ENCODE results near the gene SH3D19. TPM values are rescaled to one million over a fixed set of nuclear protein-coding genes. Genes with fewer than 3 reads are reported as not detected.

SH3D19 gene
- total RNA-seq, 1 donor from 2014 or later: 66.5 TPM

GRCh38 chr4:151199319-151200190, 125.8 kb downstream of the SH3D19 start:
- Histone ChIP-seq H3K36me3 (ENCODE audit: insufficient read depth, low read length) (no peaks in the 10 kb centered on the region), H3K27ac (ENCODE audit: low read depth, low read length) (no peak overlapping the region), H3K79me2 (ENCODE audit: insufficient read depth, low read length) (peaks cover 38% of the 10 kb centered on the region), H3K9ac (ENCODE audit: low read length) (no peak overlapping the region), H2AFZ (ENCODE audit: low read depth, low read length) (no peak overlapping the region), H3K9me3 (ENCODE audit: insufficient read depth, low read depth, low read length) (no peaks in the 10 kb centered on the region), H3K27me3 (ENCODE audit: insufficient read depth, low read length) (no peaks in the 10 kb centered on the region), H3K4me1 (ENCODE audit: insufficient read depth, low read length) (peaks cover 21% of the 10 kb centered on the region), H3K4me2 (ENCODE audit: low read length) (no peak overlapping the region), H4K20me1 (ENCODE audit: insufficient read depth, low read length) (peaks cover 10% of the 10 kb centered on the region), H3K4me3 (ENCODE audit: insufficient read depth, low read depth, low read length) (no peak overlapping the region)
- no peaks in the 10 kb centered on the region for H3K9me3 Mint-ChIP-seq (ENCODE audit: unreplicated experiment)
- peak overlapping the region; percentile 2 for H3K27ac Mint-ChIP-seq (ENCODE audit: unreplicated experiment)
- no peaks in the 10 kb centered on the region for H3K27me3 Mint-ChIP-seq (ENCODE audit: low read depth, unreplicated experiment)
- DNase-seq (ENCODE audit: low read depth) (no peak), FAIRE-seq (no peak)
- TF ChIP-seq EZH2 (IDR thresholded peaks at IDR 0.05; ENCODE audit: insufficient read depth, low read length): no peak
- TF ChIP-seq CTCF (IDR thresholded peaks at IDR 0.05; ENCODE audit: insufficient read depth, low read depth, low read length): no peak
- no peak overlapping the region for H3K4me3 Mint-ChIP-seq (ENCODE audit: unreplicated experiment)
- no peaks in the 10 kb centered on the region for H3K36me3 Mint-ChIP-seq (ENCODE audit: low read depth, unreplicated experiment)
- peaks cover 39% of the 10 kb centered on the region for H3K4me1 Mint-ChIP-seq (ENCODE audit: low read depth, unreplicated experiment)

- Histone ChIP-seq H3K9me3 (ENCODE audit: insufficient read depth, low read depth, low read length) (no peaks in the 10 kb centered on the region), H3K27me3 (ENCODE audit: insufficient read depth, low read length) (no peaks in the 10 kb centered on the region), H3K4me3 (ENCODE audit: insufficient read depth, low read depth, low read length) (no peak overlapping the region), H2AFZ (ENCODE audit: low read depth, low read length) (no peak overlapping the region), H3K9ac (ENCODE audit: low read length) (no peak overlapping the region), H3K27ac (ENCODE audit: low read depth, low read length) (no peak overlapping the region), H4K20me1 (ENCODE audit: insufficient read depth, low read length) (peaks cover 10% of the 10 kb centered on the region), H3K4me2 (ENCODE audit: low read length) (no peak overlapping the region), H3K79me2 (ENCODE audit: insufficient read depth, low read length) (peaks cover 40% of the 10 kb centered on the region), H3K36me3 (ENCODE audit: insufficient read depth, low read length) (no peaks in the 10 kb centered on the region), H3K4me1 (ENCODE audit: insufficient read depth, low read length) (peaks cover 21% of the 10 kb centered on the region)
- Mint-ChIP-seq H3K27ac (ENCODE audit: unreplicated experiment) (no peak overlapping the region), H3K27me3 (ENCODE audit: low read depth, unreplicated experiment) (no peaks in the 10 kb centered on the region), H3K9me3 (ENCODE audit: unreplicated experiment) (no peaks in the 10 kb centered on the region), H3K36me3 (ENCODE audit: low read depth, unreplicated experiment) (no peaks in the 10 kb centered on the region), H3K4me3 (ENCODE audit: unreplicated experiment) (no peak overlapping the region), H3K4me1 (ENCODE audit: low read depth, unreplicated experiment) (peaks cover 33% of the 10 kb centered on the region)
- DNase-seq (ENCODE audit: low read depth) (no peak), FAIRE-seq (no peak)
- no peak for TF ChIP-seq CTCF (IDR thresholded peaks at IDR 0.05; ENCODE audit: insufficient read depth, low read depth, low read length)
- no peak for TF ChIP-seq EZH2 (IDR thresholded peaks at IDR 0.05; ENCODE audit: insufficient read depth, low read length)
These were observed 126.7 kb downstream of the SH3D19 start for GRCh38 chr4:151198748-151199147.

DNA sequence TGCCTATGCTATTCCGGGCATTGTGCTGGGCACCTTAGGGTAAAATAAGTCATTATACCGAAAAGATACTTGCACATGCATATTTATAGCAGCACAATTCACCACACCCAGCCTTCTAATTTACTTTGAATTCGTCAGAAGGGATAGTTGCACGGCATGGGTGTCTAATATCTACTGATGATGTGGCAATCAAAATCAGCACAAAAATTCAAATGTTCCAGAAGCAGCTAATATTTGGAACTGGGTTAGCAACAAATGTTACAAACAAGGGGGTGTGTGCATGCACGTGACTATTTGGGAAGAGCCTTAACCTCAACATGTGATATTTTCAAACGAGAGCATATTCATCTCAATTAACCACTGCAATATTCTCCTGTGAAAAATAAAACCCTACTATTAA, 128.2 kb downstream of the SH3D19 start:
- peaks cover 44% of the 10 kb centered on the region for H3K79me2 ChIP-seq (ENCODE audit: insufficient read depth, low read length)
- H3K4me1 ChIP-seq (ENCODE audit: insufficient read depth, low read length): peaks cover 11% of the 10 kb centered on the region
- DNase-seq (ENCODE audit: low read depth) (no peak), FAIRE-seq (no peak)
- TF ChIP-seq EZH2 (IDR thresholded peaks at IDR 0.05; ENCODE audit: insufficient read depth, low read length) (no peak), CTCF (IDR thresholded peaks at IDR 0.05; ENCODE audit: insufficient read depth, low read depth, low read length) (no peak)
- no peaks in the 10 kb centered on the region for H3K9me3 Mint-ChIP-seq (ENCODE audit: unreplicated experiment)
- H4K20me1 ChIP-seq (ENCODE audit: insufficient read depth, low read length): peaks cover 4% of the 10 kb centered on the region
- H3K4me1 Mint-ChIP-seq (ENCODE audit: low read depth, unreplicated experiment): peaks cover 24% of the 10 kb centered on the region
- H3K27me3 ChIP-seq (ENCODE audit: insufficient read depth, low read length): no peaks in the 10 kb centered on the region
- no peak overlapping the region for H2AFZ ChIP-seq (ENCODE audit: low read depth, low read length)
- H3K9ac ChIP-seq (ENCODE audit: low read length): no peak overlapping the region
- no peak overlapping the region for H3K27ac ChIP-seq (ENCODE audit: low read depth, low read length)
- no peaks in the 10 kb centered on the region for H3K36me3 Mint-ChIP-seq (ENCODE audit: low read depth, unreplicated experiment)
- no peaks in the 10 kb centered on the region for H3K27me3 Mint-ChIP-seq (ENCODE audit: low read depth, unreplicated experiment)
- no peak overlapping the region for H3K4me3 Mint-ChIP-seq (ENCODE audit: unreplicated experiment)
- H3K4me2 ChIP-seq (ENCODE audit: low read length): no peak overlapping the region
- H3K9me3 ChIP-seq (ENCODE audit: insufficient read depth, low read depth, low read length): no peaks in the 10 kb centered on the region
- H3K36me3 ChIP-seq (ENCODE audit: insufficient read depth, low read length): no peaks in the 10 kb centered on the region
- no peak overlapping the region for H3K27ac Mint-ChIP-seq (ENCODE audit: unreplicated experiment)
- no peak overlapping the region for H3K4me3 ChIP-seq (ENCODE audit: insufficient read depth, low read depth, low read length)
